WTC11 (cell line): ENCODE measurements around the gene HCLS1. TPM values are rescaled to one million over a fixed set of nuclear protein-coding genes. Genes with fewer than 3 reads are reported as not detected.

Experiments used
- ATAC-seq: fragments of 200-7000 bp; cut with Tn5 transposase; 2 replicates; pipeline ENCODE4 v1.10.0; 2021; ENCODE audit warnings: mild to moderate bottlenecking, moderate library complexity
- CTCF ChIA-PET: fragments of 300-600 bp; sonication (Branson Sonifier 250); formaldehyde crosslinking; loops from one replicate; lab custom pipeline; 2021; ENCODE audit warnings: antibody characterized with exemption; lab: Charles Lee
- POLR2A ChIA-PET: fragments of 350-600 bp; sonication (Branson Sonifier 250); formaldehyde crosslinking; loops from one replicate; lab custom pipeline; 2021; ENCODE audit warnings: antibody characterized with exemption; lab: Charles Lee
- DNase-seq: peaks from one replicate; pipeline ENCODE4 v3.0.0; 2021; ENCODE audit warnings: low spot score
- H3K27ac Mint-ChIP-seq: 2 replicates; pipeline ENCODE4 v1.8.0; 2021; ENCODE audit warnings: mixed read lengths
- H3K27me3 Mint-ChIP-seq: 2 replicates; pipeline ENCODE4 v1.8.0; 2021; ENCODE audit warnings: low read depth, mild to moderate bottlenecking, moderate library complexity, mixed read lengths
- H3K36me3 Mint-ChIP-seq: 2 replicates; pipeline ENCODE4 v1.8.0; 2021; ENCODE audit warnings: mixed read lengths
- H3K4me1 Mint-ChIP-seq: 2 replicates; pipeline ENCODE4 v1.8.0; 2022; ENCODE audit warnings: mixed read lengths
- H3K4me3 Mint-ChIP-seq: 2 replicates; pipeline ENCODE4 v1.8.0; 2021; ENCODE audit warnings: mild to moderate bottlenecking, moderate library complexity, mixed read lengths
- H3K9me3 Mint-ChIP-seq: 2 replicates; pipeline ENCODE4 v1.8.0; 2021; ENCODE audit warnings: mixed read lengths
- CBFB ChIP-seq: sonication (generic); formaldehyde crosslinking; IDR thresholded peaks from 2 replicates; pipeline ENCODE4 v1.8.1; 2022; ENCODE audit warnings: mild to moderate bottlenecking, low read depth, missing genetic modification reagents
- EMX1 ChIP-seq: fragments of 250-450 bp; sonication (Bioruptor Pico); IDR thresholded peaks from 2 replicates; pipeline ENCODE4 v1.8.0; 2021; ENCODE audit warnings: mild to moderate bottlenecking
- ESRRA ChIP-seq: sonication (generic); formaldehyde crosslinking; IDR thresholded peaks from 2 replicates; pipeline ENCODE4 v1.8.1; 2022; ENCODE audit warnings: mild to moderate bottlenecking, missing genetic modification reagents, borderline replicate concordance
- HMGA2 ChIP-seq: fragments of 250-450 bp; sonication (Bioruptor Pico); IDR thresholded peaks from 2 replicates; pipeline ENCODE4 v1.4.0; 2021; ENCODE audit warnings: mild to moderate bottlenecking, moderate library complexity
- IRF2 ChIP-seq: sonication (generic); formaldehyde crosslinking; IDR thresholded peaks from 2 replicates; pipeline ENCODE4 v1.8.0; 2022; ENCODE audit warnings: low read depth, missing genetic modification reagents, borderline replicate concordance
- MYBL2 ChIP-seq: sonication (generic); formaldehyde crosslinking; IDR thresholded peaks from 2 replicates; pipeline ENCODE4 v1.8.1; 2023; ENCODE audit warnings: mild to moderate bottlenecking, moderate library complexity, missing genetic modification reagents
- NFE2L1 ChIP-seq: sonication (generic); formaldehyde crosslinking; IDR thresholded peaks from 2 replicates; pipeline ENCODE4 v1.8.1; 2023; ENCODE audit warnings: missing genetic modification reagents
- NR3C1 ChIP-seq: sonication (generic); formaldehyde crosslinking; conservative IDR thresholded peaks from 2 replicates; pipeline ENCODE4 v1.8.1; 2023; ENCODE audit warnings: low read depth, mild to moderate bottlenecking, missing genetic modification reagents
- TCF7 ChIP-seq: sonication (generic); formaldehyde crosslinking; IDR thresholded peaks from 2 replicates; pipeline ENCODE4 v1.8.0; 2022; ENCODE audit warnings: mild to moderate bottlenecking, low read depth, missing genetic modification reagents, moderate library complexity
- ZNF263 ChIP-seq: sonication (generic); formaldehyde crosslinking; IDR thresholded peaks from 2 replicates; pipeline ENCODE4 v1.8.1; 2022; ENCODE audit warnings: low read depth, mild to moderate bottlenecking, moderate library complexity, missing genetic modification reagents
- ZNF317 ChIP-seq: sonication (generic); formaldehyde crosslinking; IDR thresholded peaks from 2 replicates; pipeline ENCODE4 v1.8.1; 2023; ENCODE audit warnings: low read depth, mild to moderate bottlenecking, moderate library complexity, missing genetic modification reagents, borderline replicate concordance
- total RNA-seq: library from RNA; stranded (reverse); gene quantifications from 3 replicates; pipeline ENCODE4 v1.2.3, GENCODE V29; 2021
- TF ChIP-seq, protein P1 (sequence below): sonication (generic); formaldehyde crosslinking; IDR thresholded peaks from 2 replicates; pipeline ENCODE4 v1.8.1; 2023; ENCODE audit warnings: mild to moderate bottlenecking, missing genetic modification reagents
- TF ChIP-seq, protein P2 (sequence below): sonication (generic); formaldehyde crosslinking; IDR thresholded peaks from 2 replicates; pipeline ENCODE4 v1.8.1; 2023; ENCODE audit warnings: mild to moderate bottlenecking, missing genetic modification reagents, moderate library complexity
- TF ChIP-seq, protein P3 (sequence below): fragments of 200-600 bp; IDR thresholded peaks from 2 replicates; pipeline ENCODE4 v1.8.0; 2022; ENCODE audit warnings: antibody characterized with exemption
- TF ChIP-seq, protein P4 (sequence below): sonication (generic); formaldehyde crosslinking; conservative IDR thresholded peaks from 2 replicates; pipeline ENCODE4 v1.8.1; 2023; ENCODE audit warnings: mild to moderate bottlenecking, low read depth, missing genetic modification reagents, moderate library complexity
- TF ChIP-seq, protein P5 (sequence below): sonication (generic); formaldehyde crosslinking; IDR thresholded peaks from 2 replicates; pipeline ENCODE4 v1.8.1; 2023; ENCODE audit warnings: mild to moderate bottlenecking, missing genetic modification reagents
- TF ChIP-seq, protein P6 (sequence below): fragments of 250-450 bp; sonication (Bioruptor Pico); conservative IDR thresholded peaks from 2 replicates; pipeline ENCODE4 v1.9.0; 2021; ENCODE audit warnings: mild to moderate bottlenecking
- TF ChIP-seq, protein P7 (sequence below): sonication (generic); formaldehyde crosslinking; IDR thresholded peaks from 2 replicates; pipeline ENCODE4 v1.8.1; 2022; ENCODE audit warnings: missing genetic modification reagents, borderline replicate concordance
- TF ChIP-seq, protein P8 (sequence below): sonication (generic); formaldehyde crosslinking; IDR thresholded peaks from 2 replicates; pipeline ENCODE4 v1.8.1; 2022; ENCODE audit warnings: mild to moderate bottlenecking, missing genetic modification reagents, moderate library complexity, borderline replicate concordance

HCLS1 gene
- total RNA-seq, 1 experiment from 2014 or later, result 2.6 TPM

DNA sequence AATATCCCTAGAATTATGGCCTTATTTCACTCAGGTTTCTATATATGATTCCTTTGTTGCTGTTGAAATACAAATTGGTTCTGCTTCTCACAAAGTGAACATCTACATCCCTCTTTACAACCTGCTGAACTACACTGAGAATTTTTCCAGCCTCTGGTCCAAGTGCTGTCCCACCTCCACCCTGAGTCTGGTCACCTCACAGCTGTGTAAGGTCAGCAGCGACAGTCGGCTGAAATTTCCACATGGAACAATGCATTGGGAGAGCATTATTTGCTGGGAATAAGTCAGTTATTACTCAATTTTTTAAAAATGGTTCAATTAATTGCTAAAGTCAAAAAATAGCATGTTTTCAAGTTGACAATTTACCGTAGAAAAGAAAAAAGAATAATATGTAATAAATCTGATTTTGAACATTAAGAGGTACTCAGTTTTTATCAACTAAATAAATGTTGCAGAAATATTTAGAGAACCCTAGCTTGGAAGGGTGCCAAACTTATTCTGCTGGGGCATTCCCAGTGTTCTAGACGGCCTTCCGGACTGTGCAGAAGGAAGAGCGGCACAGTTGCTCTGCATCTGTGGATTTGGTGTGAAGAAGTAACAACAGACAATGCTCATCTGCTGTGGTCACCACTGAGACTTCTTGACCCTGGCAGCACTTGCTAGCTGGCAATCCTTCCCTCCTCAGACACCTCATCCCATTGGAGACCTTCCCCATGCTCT, 1.8 kb downstream of the HCLS1 start (continued):
- TF ChIP-seq, protein P1, sequence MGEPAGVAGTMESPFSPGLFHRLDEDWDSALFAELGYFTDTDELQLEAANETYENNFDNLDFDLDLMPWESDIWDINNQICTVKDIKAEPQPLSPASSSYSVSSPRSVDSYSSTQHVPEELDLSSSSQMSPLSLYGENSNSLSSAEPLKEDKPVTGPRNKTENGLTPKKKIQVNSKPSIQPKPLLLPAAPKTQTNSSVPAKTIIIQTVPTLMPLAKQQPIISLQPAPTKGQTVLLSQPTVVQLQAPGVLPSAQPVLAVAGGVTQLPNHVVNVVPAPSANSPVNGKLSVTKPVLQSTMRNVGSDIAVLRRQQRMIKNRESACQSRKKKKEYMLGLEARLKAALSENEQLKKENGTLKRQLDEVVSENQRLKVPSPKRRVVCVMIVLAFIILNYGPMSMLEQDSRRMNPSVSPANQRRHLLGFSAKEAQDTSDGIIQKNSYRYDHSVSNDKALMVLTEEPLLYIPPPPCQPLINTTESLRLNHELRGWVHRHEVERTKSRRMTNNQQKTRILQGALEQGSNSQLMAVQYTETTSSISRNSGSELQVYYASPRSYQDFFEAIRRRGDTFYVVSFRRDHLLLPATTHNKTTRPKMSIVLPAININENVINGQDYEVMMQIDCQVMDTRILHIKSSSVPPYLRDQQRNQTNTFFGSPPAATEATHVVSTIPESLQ (CRISPR knock-in tag), result no peak
- TF ChIP-seq MYBL2 (CRISPR knock-in tag) (no peak), NFE2L1 (CRISPR knock-in tag) (no peak), HMGA2 (CRISPR knock-in tag) (no peak)
- TF ChIP-seq, protein P2, sequence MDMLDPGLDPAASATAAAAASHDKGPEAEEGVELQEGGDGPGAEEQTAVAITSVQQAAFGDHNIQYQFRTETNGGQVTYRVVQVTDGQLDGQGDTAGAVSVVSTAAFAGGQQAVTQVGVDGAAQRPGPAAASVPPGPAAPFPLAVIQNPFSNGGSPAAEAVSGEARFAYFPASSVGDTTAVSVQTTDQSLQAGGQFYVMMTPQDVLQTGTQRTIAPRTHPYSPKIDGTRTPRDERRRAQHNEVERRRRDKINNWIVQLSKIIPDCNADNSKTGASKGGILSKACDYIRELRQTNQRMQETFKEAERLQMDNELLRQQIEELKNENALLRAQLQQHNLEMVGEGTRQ, result no peak

DNA sequence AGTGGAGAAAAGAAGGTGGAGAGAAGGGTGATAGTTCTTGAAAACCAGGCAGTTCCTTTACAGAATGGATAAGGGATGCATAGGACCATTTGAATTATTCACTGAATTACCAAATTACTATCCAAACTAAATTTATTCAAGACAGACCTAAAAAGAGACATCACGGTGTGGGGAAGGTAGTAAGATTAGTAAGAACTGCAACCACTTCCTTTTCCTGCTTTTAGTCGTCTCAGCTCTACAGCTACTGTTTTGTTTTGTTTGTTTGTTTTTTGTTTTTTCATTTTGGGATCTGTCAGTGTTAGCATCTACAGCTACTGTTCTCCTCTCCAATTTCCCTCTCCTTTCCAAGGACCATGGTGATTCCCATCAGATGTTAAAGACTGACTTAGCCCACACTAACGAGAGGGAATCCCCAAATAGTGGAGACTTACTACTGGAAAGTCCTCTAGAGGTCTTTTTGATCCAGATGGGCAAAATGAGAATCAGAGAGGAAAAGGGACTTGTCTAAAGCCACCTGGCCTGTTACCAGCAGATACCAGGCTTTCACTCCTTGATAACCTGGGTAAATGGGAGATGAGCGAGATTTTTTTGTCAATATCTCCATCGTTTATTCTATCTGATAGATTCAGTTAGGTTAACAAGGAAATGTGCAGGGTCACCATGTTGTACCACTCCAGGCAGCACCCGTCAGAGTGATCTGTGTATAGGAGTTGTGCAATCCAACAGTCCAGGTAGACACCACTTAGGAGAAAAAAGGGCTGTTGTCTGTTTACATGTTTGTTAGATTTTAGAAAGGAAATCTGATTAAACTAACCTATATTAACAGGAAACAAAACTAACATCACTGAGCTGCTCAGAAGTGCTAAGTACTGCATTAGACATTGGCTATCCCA, 6.0 kb downstream of the HCLS1 start:
- H3K4me1 Mint-ChIP-seq, result no peaks in the 10 kb centered on the region
- no peaks in the 10 kb centered on the region for H3K9me3 Mint-ChIP-seq
- ChIA-PET POLR2A (no interaction called here), CTCF (no interaction called here)
- no peak overlapping the region for H3K4me3 Mint-ChIP-seq
- no peaks in the 10 kb centered on the region for H3K36me3 Mint-ChIP-seq
- DNase-seq (no peak), ATAC-seq (no peak)
- no peak overlapping the region for H3K27ac Mint-ChIP-seq
- H3K27me3 Mint-ChIP-seq, result no peaks in the 10 kb centered on the region
- TF ChIP-seq NR3C1 (CRISPR knock-in tag) (no peak), TCF7 (CRISPR knock-in tag) (no peak), ZNF263 (CRISPR knock-in tag) (no peak), ZNF317 (CRISPR knock-in tag) (no peak), ESRRA (no peak), CBFB (CRISPR knock-in tag) (no peak), EMX1 (CRISPR knock-in tag) (no peak), IRF2 (CRISPR knock-in tag) (no peak)
- TF ChIP-seq, protein P3, sequence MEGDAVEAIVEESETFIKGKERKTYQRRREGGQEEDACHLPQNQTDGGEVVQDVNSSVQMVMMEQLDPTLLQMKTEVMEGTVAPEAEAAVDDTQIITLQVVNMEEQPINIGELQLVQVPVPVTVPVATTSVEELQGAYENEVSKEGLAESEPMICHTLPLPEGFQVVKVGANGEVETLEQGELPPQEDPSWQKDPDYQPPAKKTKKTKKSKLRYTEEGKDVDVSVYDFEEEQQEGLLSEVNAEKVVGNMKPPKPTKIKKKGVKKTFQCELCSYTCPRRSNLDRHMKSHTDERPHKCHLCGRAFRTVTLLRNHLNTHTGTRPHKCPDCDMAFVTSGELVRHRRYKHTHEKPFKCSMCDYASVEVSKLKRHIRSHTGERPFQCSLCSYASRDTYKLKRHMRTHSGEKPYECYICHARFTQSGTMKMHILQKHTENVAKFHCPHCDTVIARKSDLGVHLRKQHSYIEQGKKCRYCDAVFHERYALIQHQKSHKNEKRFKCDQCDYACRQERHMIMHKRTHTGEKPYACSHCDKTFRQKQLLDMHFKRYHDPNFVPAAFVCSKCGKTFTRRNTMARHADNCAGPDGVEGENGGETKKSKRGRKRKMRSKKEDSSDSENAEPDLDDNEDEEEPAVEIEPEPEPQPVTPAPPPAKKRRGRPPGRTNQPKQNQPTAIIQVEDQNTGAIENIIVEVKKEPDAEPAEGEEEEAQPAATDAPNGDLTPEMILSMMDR, result no peak
- TF ChIP-seq, protein P4, sequence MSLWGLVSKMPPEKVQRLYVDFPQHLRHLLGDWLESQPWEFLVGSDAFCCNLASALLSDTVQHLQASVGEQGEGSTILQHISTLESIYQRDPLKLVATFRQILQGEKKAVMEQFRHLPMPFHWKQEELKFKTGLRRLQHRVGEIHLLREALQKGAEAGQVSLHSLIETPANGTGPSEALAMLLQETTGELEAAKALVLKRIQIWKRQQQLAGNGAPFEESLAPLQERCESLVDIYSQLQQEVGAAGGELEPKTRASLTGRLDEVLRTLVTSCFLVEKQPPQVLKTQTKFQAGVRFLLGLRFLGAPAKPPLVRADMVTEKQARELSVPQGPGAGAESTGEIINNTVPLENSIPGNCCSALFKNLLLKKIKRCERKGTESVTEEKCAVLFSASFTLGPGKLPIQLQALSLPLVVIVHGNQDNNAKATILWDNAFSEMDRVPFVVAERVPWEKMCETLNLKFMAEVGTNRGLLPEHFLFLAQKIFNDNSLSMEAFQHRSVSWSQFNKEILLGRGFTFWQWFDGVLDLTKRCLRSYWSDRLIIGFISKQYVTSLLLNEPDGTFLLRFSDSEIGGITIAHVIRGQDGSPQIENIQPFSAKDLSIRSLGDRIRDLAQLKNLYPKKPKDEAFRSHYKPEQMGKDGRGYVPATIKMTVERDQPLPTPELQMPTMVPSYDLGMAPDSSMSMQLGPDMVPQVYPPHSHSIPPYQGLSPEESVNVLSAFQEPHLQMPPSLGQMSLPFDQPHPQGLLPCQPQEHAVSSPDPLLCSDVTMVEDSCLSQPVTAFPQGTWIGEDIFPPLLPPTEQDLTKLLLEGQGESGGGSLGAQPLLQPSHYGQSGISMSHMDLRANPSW (CRISPR knock-in tag), result no peak
- TF ChIP-seq, protein P5, sequence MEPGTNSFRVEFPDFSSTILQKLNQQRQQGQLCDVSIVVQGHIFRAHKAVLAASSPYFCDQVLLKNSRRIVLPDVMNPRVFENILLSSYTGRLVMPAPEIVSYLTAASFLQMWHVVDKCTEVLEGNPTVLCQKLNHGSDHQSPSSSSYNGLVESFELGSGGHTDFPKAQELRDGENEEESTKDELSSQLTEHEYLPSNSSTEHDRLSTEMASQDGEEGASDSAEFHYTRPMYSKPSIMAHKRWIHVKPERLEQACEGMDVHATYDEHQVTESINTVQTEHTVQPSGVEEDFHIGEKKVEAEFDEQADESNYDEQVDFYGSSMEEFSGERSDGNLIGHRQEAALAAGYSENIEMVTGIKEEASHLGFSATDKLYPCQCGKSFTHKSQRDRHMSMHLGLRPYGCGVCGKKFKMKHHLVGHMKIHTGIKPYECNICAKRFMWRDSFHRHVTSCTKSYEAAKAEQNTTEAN (CRISPR knock-in tag), result no peak
- TF ChIP-seq, protein P6, sequence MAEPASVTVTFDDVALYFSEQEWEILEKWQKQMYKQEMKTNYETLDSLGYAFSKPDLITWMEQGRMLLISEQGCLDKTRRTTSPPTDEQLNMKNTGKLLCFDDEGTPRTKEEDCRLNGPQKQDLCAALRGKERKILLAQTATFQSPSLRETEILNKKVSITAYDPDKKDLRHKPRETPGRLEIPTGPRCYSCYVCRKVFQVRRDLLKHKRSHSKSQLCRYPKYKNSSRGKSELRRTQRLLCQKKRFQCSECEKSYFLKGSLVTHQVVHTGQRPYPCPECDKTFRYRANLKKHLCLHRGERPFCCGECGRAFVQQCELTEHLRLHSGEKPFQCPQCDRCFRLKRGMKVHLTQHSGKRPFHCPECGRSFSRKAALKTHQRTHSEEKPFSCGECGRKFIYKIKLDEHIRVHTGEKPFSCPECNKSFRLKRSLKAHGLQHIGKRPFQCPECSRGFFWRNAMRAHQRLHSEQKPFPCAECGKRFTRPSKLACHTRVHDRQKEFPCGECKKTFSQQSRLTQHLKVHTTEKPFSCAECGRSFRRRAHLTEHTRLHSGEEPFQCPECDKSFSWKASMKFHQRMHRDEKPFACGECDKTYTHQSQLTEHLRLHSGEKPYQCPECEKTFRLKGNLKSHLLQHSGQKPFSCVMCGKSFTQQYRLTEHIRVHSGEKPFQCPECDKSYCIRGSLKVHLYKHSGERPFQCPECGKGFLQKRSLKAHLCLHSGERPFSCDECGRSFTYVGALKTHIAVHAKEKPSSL (CRISPR knock-in tag), result no peak
- TF ChIP-seq, protein P7, sequence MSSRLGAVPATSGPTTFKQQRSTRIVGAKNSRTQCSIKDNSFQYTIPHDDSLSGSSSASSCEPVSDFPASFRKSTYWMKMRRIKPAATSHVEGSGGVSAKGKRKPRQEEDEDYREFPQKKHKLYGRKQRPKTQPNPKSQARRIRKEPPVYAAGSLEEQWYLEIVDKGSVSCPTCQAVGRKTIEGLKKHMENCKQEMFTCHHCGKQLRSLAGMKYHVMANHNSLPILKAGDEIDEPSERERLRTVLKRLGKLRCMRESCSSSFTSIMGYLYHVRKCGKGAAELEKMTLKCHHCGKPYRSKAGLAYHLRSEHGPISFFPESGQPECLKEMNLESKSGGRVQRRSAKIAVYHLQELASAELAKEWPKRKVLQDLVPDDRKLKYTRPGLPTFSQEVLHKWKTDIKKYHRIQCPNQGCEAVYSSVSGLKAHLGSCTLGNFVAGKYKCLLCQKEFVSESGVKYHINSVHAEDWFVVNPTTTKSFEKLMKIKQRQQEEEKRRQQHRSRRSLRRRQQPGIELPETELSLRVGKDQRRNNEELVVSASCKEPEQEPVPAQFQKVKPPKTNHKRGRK, result no peak
- TF ChIP-seq, protein P8, sequence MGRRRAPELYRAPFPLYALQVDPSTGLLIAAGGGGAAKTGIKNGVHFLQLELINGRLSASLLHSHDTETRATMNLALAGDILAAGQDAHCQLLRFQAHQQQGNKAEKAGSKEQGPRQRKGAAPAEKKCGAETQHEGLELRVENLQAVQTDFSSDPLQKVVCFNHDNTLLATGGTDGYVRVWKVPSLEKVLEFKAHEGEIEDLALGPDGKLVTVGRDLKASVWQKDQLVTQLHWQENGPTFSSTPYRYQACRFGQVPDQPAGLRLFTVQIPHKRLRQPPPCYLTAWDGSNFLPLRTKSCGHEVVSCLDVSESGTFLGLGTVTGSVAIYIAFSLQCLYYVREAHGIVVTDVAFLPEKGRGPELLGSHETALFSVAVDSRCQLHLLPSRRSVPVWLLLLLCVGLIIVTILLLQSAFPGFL, result no peak
